Activated T-cell treated with anti-CD3 and anti-CD28 coated beads, Interleukin-2, amount 50 U/mL, for 24 hours (primary cell): Measurements from ENCODE around the gene HEG1.
"Not testable (repeated sequence)": the region's sequence is repeated elsewhere in the genome, so short reads cannot be mapped to it uniquely, and the experiment has no call there.

Source experiments
- DNase-seq: peaks from one replicate; pipeline ENCODE4 v3.0.0-alpha.2; 2020
- H3K27ac Mint-ChIP-seq: 2 replicates; pipeline ENCODE4 v1.8.0; 2020; ENCODE audit warnings: mild to moderate bottlenecking, mixed read lengths
- H3K27me3 Mint-ChIP-seq: 2 replicates; pipeline ENCODE4 v1.8.0; 2020; ENCODE audit warnings: mixed read lengths
- H3K36me3 Mint-ChIP-seq: 2 replicates; pipeline ENCODE4 v1.8.0; 2020; ENCODE audit warnings: low read depth, mixed read lengths
- H3K4me1 Mint-ChIP-seq: 2 replicates; pipeline ENCODE4 v1.8.0; 2020; ENCODE audit warnings: low read depth, mixed read lengths
- H3K4me3 Mint-ChIP-seq: 2 replicates; pipeline ENCODE4 v1.8.0; 2020; ENCODE audit warnings: mild to moderate bottlenecking, moderate library complexity, mixed read lengths
- H3K9me3 Mint-ChIP-seq: 2 replicates; pipeline ENCODE4 v1.8.0; 2020; ENCODE audit warnings: mixed read lengths

Gene HEG1

DNA sequence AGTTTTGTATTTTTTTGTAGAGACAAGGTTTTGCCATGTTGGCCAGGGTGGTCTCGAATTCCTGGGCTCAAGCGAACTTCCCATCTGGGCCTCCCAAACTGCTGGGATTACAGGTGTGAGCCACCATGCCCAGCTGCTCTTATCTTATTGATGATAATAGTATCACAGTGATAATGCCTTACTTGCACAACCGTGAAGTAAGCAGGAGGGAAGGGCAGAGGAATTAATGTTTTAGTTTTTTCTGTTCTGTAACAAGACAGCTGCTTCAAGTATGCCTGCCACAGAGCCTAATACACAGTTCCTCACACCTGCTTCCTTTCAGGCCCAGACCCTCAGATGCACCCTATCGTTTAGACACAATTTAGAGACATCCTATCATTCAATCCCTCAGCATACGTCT is 95.1 kb downstream of the HEG1 start:
- Mint-ChIP-seq H3K27me3 (no peaks in the 10 kb centered on the region), H3K4me3 (no peak overlapping the region), H3K9me3 (no peaks in the 10 kb centered on the region), H3K4me1 (peaks cover 12% of the 10 kb centered on the region), H3K27ac (no peak overlapping the region), H3K36me3 (no peaks in the 10 kb centered on the region)
- no peak for DNase-seq

DNA sequence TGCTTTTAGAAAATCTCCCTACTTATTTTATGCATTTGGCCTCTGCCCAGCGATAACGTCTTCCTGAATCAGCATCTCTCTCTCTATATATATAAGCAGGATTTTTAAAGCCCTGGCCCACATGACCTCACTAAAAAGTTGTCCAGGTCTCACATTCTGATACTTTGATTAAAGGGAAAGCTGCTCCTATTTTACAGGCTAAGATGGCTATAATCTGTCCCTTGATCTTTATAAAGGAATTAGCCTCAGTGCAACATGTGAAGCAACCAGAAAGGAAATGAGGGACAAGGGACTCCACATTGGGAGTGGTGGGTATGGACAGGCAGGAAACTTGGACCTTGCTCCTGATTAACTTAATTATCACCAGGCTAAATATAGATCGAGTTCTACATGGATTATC is 95.7 kb downstream of the HEG1 start:
- H3K27me3 Mint-ChIP-seq = no peaks in the 10 kb centered on the region
- H3K4me1 Mint-ChIP-seq = peaks cover 10% of the 10 kb centered on the region
- no peak overlapping the region for H3K27ac Mint-ChIP-seq
- H3K9me3 Mint-ChIP-seq = no peaks in the 10 kb centered on the region
- no peak overlapping the region for H3K4me3 Mint-ChIP-seq
- DNase-seq = no peak
- H3K36me3 Mint-ChIP-seq = no peaks in the 10 kb centered on the region

DNA sequence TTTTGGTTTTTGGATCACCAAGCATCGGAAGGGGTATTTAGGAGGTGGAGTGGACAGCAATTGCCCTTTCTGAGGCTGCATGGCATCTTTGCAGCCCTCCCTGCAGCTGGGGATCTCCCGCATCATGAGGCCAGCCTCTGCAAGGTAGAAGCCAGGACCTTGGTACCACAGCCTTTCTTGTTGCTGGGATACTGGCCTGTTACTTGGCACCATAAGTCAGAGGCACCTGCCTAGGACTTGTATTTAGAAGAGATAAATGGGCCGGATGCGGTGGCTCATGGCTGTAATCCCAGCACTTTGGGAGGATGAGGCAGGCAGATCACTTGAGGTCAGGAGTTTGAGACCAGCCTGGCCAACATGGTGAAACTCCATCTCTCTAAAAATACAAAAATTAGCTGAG is 97.8 kb downstream of the HEG1 start:
- not testable (repeated sequence) for H3K4me3 Mint-ChIP-seq, DNase-seq, H3K9me3 Mint-ChIP-seq, H3K36me3 Mint-ChIP-seq, H3K27me3 Mint-ChIP-seq, H3K27ac Mint-ChIP-seq, H3K4me1 Mint-ChIP-seq

DNA sequence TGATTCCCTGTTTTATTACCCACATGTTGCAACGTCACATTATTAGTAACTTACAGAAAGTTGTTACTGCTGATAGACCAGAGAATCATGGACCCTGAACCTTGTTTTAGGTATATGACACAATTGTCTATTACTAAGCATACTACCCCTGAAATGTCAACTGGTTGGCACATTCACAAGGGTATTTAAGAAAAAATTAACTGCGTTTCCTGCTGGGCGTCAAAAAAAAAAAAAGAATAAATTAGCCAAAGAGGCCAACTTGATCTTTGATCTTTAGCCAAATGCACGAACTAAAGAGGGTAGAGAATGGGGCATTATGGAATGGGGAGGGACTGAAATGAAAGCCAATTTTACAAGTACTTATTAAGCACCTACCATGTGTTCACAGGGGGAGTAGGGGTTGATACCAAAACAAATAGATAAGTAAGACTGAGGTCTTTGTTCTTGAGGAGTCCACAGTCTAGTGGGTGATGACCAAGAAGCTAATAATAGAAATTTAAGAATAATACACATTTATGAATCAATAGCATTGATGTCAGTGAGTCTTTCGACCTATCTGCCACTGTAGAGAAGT is 103.4 kb downstream of the HEG1 start:
- H3K4me1 Mint-ChIP-seq = no peaks in the 10 kb centered on the region

DNA sequence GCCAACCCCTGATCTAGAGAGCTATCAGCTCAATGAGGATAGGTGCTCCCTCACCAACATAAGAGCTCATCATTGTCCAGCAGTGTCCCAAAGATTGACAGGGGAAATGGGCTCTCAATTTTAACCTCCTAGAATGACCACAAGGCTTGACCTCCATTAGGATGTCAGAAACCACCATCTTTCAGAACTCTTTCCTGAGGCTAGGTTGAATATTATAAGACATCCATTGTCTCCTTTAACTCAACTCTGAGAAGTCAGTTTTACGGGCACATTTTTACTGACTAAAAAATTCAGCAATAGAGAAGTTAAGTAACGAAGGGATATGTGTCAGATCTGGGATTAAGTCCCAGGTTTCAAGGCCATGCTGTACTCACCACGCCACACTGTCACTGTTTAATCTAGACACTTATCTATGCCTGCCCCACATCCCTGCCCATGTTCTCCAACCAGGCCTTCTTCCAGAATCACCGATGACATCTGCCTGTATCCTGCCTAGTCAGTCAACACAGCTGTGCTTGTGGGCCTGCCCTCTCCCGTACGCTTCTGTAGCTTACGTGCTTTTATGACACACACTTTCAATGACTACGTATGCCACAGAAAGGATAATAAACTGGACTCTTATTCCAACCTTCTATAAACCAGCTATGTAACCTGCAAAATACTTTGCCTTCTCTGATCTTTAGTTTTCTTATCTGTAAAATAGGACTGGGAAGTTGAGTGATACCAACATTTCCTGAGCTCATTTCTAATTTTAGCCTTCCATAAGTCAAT is 104.1 kb downstream of the HEG1 start:
- H3K27ac Mint-ChIP-seq = no peak overlapping the region
- DNase-seq = no peak
- no peaks in the 10 kb centered on the region for H3K4me1 Mint-ChIP-seq
- no peak overlapping the region for H3K4me3 Mint-ChIP-seq
- no peaks in the 10 kb centered on the region for H3K9me3 Mint-ChIP-seq
- no peaks in the 10 kb centered on the region for H3K27me3 Mint-ChIP-seq
- no peaks in the 10 kb centered on the region for H3K36me3 Mint-ChIP-seq

More for the DNA sequence above, 103.4 kb downstream of the HEG1 start:
- H3K27me3 Mint-ChIP-seq = no peaks in the 10 kb centered on the region
- H3K4me3 Mint-ChIP-seq = no peak overlapping the region
- H3K27ac Mint-ChIP-seq = no peak overlapping the region
- DNase-seq = no peak
- H3K9me3 Mint-ChIP-seq = no peaks in the 10 kb centered on the region
- H3K36me3 Mint-ChIP-seq = no peaks in the 10 kb centered on the region

DNA sequence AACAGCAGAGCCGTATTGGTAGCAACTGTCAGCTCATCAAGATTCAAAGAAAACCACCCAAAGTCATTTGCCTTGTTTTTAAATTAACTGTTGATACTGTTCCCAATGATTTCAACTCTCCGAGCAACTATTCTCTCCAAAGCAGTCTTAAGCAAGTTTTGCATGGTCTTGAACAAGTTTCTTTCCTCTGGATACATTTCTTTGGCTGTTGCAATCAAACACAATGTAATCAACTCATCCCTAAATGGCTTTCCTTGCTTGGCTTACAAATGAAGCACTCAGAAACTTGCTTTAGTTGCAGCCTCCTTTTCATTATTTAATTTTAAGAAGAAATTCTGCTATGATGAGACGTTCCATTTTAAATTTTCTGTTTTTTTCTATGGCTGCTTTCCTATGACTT is 105.8 kb downstream of the HEG1 start:
- H3K27ac Mint-ChIP-seq = no peak overlapping the region
- H3K4me3 Mint-ChIP-seq = no peak overlapping the region
- H3K27me3 Mint-ChIP-seq = no peaks in the 10 kb centered on the region
- no peaks in the 10 kb centered on the region for H3K36me3 Mint-ChIP-seq
- H3K9me3 Mint-ChIP-seq = no peaks in the 10 kb centered on the region
- DNase-seq = no peak
- no peaks in the 10 kb centered on the region for H3K4me1 Mint-ChIP-seq

DNA sequence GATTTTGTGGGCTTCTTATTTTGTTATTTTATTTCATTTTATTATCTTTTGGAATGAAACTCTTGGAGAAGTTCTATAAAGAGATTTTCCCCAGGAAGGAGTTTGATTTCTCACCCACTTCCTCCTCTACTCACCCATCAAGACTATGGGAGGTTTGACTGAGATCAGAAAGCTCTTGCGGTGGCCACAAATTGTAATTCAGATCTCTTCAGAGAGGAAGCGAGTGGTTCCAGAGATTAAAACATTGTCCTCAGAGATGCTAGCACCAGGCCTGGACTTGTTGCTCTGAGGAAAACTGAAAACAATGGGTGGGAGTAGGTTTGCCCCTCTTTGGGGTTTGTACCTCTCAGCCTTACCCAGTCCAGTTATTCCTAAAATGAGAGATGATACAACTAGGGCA is 113.2 kb downstream of the HEG1 start:
- peaks cover 18% of the 10 kb centered on the region for H3K27me3 Mint-ChIP-seq

DNA sequence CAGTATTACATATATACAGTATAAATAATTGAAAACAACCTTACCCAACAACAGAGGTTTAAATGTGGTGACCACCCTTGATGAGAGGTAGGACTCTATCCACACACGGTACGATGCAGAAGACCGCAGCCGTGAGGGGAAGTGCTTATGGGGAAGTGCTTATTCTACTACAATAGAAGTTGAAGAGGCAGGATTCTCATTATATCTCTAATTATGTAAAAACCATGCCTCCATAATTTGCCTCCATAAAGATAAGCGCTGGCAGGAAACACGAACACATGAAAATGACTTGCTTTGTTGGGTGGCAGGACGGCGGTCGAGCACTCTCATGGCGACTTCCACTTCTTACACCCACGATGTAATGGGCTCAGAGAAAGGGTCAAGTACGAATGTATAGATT is 114.0 kb downstream of the HEG1 start:
- Mint-ChIP-seq H3K27me3 (peaks cover 24% of the 10 kb centered on the region), H3K36me3 (no peaks in the 10 kb centered on the region), H3K9me3 (peaks cover 2% of the 10 kb centered on the region), H3K27ac (no peak overlapping the region), H3K4me3 (no peak overlapping the region), H3K4me1 (peaks cover 4% of the 10 kb centered on the region)
- DNase-seq = no peak

More for the DNA sequence above, 113.2 kb downstream of the HEG1 start:
- H3K9me3 Mint-ChIP-seq = no peaks in the 10 kb centered on the region
- no peak overlapping the region for H3K27ac Mint-ChIP-seq
- H3K36me3 Mint-ChIP-seq = no peaks in the 10 kb centered on the region
- H3K4me3 Mint-ChIP-seq = no peak overlapping the region
- peaks cover 4% of the 10 kb centered on the region for H3K4me1 Mint-ChIP-seq
- DNase-seq = no peak

DNA sequence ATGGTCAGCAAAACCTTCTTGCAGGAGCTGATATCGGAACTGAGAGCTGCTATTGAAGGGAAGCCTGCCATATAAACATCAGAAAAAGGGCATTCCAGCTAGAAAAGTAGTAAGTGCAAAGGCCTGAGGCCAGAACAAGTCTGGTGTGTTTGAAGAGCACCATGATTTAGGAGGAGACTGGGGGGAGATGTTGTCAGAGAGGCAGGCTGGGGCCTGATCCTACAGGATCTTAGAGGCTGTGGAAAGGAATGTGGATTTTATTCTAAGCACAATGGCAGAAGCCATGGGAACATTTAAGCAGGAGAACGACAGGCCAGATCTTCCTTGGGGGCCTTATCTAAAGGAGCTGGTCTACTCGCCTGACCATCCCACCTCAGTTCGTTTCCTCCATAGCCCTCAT is 116.1 kb downstream of the HEG1 start:
- Mint-ChIP-seq H3K27ac (no peak overlapping the region), H3K4me3 (no peak overlapping the region), H3K27me3 (peaks cover 21% of the 10 kb centered on the region), H3K36me3 (no peaks in the 10 kb centered on the region), H3K9me3 (peaks cover 2% of the 10 kb centered on the region), H3K4me1 (peaks cover 4% of the 10 kb centered on the region)
- no peak for DNase-seq

DNA sequence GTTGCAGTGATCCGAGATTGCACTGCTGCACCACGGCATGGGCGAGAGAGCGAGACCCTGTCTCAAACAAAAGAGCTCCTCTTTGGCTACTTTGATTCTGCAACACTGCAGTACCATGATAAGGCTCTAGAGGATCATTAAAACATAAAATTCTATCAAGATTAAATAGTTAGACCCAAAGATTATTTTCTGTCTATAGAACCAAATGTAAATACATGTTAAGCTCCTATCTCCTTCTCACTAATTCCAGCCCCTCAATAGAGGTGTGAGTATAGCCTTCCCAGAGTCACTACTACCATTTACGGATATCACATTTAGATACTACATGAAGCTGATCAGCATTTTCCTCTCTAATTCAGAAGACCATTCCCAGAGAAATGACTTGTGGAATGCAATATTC is 116.9 kb downstream of the HEG1 start:
- Mint-ChIP-seq H3K27me3 (peaks cover 17% of the 10 kb centered on the region), H3K9me3 (peaks cover 2% of the 10 kb centered on the region), H3K27ac (no peak overlapping the region), H3K4me1 (peaks cover 4% of the 10 kb centered on the region), H3K36me3 (no peaks in the 10 kb centered on the region), H3K4me3 (no peak overlapping the region)
- no peak for DNase-seq

DNA sequence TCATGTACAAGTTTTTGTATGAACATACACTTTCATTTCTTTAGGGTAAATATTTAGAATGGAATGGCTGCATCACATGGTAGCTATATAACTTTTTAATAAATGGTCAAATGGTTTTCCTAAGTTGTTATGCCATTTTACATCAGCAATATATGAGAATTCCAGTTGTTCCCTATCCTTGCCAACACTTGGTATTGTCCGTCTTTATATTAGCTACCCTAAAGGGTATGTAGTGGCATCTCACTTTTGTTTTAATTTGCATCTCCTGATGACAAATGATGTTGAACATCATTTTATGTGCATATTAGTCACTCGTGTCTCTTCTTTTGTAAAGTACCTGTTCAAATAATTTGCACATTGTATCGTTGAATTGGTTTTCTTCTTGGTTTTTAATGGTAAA is 118.7 kb downstream of the HEG1 start:
- Mint-ChIP-seq H3K36me3 (no peaks in the 10 kb centered on the region), H3K27ac (no peak overlapping the region), H3K4me1 (peaks cover 1% of the 10 kb centered on the region), H3K4me3 (no peak overlapping the region), H3K9me3 (peaks cover 2% of the 10 kb centered on the region), H3K27me3 (peaks cover 17% of the 10 kb centered on the region)
- no peak for DNase-seq

DNA sequence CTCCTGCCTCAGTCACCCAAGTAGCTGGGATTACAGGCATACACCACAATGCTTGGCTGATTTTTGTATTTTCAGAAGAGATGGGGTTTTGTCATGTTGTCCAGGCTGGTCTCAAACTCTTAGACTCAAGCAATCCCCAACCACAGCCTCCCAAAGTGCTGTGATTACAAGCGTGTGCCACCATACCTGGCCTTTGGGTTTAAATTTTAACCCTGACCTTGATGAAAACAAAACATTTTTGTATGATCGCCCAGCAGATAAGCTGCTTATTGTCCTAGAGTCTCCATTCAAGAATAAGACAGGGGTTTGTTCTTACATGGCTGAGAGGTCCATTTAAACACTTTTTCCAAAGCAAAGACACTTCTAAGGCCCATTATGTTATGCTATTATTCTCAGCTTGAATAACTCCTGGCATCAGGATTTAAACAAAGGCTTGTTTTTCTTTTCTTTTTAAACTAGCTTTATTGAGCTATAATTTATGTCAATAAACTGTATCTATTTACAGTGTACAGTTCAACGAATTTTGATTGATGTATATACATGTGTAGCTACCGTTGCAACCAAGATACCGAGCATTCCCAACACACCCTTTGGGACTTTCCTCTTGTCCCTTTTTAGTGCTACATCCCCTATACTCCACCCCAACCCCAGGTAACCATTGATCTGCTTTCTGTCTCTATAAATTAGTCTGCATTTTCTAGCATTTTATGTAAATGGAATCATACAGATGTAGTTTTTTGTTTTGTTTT is 119.8 kb downstream of the HEG1 start:
- no peak overlapping the region for H3K4me3 Mint-ChIP-seq
- H3K27ac Mint-ChIP-seq = no peak overlapping the region
- no peaks in the 10 kb centered on the region for H3K36me3 Mint-ChIP-seq

DNA sequence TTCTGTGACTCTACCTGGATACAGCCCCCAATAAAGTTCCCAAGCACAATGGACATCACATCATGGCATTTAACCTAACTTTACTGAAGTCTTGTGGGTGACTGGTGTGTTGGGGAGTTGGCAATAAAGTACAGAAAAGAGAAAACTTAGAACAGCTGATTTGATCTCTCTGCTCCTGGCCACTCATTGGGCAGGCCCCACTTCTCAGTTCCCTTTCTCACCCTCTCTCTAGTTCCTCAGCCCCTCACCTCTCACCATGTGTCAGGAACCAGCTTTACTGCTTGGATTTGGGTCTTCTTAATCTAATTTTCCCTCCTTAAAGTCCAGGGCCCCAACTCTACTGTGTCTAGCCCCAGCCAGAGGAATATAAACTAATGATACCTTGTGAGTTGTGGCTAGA is 120.5 kb downstream of the HEG1 start:
- Mint-ChIP-seq H3K9me3 (peaks cover 2% of the 10 kb centered on the region), H3K27me3 (peaks cover 14% of the 10 kb centered on the region), H3K36me3 (no peaks in the 10 kb centered on the region), H3K4me3 (no peak overlapping the region), H3K4me1 (no peaks in the 10 kb centered on the region), H3K27ac (no peak overlapping the region)
- no peak for DNase-seq

More for the DNA sequence above, 119.8 kb downstream of the HEG1 start:
- DNase-seq = no peak
- H3K27me3 Mint-ChIP-seq = peaks cover 15% of the 10 kb centered on the region
- peaks cover 2% of the 10 kb centered on the region for H3K9me3 Mint-ChIP-seq
- no peaks in the 10 kb centered on the region for H3K4me1 Mint-ChIP-seq

DNA sequence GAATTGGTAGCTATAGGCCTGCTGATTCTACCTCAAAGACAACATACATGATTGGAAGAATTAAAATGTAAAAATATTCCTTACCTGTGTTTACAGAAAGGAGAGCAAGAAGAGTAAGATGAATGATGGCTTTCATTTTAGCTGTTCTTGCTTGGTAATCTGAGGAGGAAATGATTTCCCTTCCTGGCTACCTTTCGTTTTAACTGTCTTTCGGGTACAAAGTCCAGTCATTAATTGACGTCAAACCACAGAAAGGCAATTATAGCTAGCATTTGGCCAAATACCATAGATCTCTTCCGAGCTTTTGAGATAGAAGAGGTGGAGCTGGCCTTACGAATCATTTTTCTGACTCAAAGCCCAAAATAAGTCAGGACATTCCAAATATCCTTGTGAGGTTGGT is 121.2 kb downstream of the HEG1 start, which contains the start of gene MUC13:
Gene MUC13, minus strand, starts transcription at position 175 of the 400 bp plus-strand sequence. Its CDS starts 39 bp downstream, at position 136.
- DNase-seq = no peak
- H3K4me3 Mint-ChIP-seq = no peak within 1 kb of the TSS
- H3K9me3 Mint-ChIP-seq = peaks cover 2% of the 10 kb centered on the region
- H3K27me3 Mint-ChIP-seq = peaks cover 11% of the 10 kb centered on the region
- H3K27ac Mint-ChIP-seq = no peak within 1 kb of the TSS
- H3K4me1 Mint-ChIP-seq = no peaks in the 10 kb centered on the region
- no peaks in the 10 kb centered on the region for H3K36me3 Mint-ChIP-seq
